ENCODE results near the gene ITGAD.
"Not testable (repeated sequence)": the region's sequence is repeated elsewhere in the genome, so short reads cannot be mapped to it uniquely, and the experiment has no call there.

Gene ITGAD

GRCh38 chr16:31435341-31436220 lies 42.4 kb downstream of the ITGAD start:
- DNase-seq: no peak

DNA sequence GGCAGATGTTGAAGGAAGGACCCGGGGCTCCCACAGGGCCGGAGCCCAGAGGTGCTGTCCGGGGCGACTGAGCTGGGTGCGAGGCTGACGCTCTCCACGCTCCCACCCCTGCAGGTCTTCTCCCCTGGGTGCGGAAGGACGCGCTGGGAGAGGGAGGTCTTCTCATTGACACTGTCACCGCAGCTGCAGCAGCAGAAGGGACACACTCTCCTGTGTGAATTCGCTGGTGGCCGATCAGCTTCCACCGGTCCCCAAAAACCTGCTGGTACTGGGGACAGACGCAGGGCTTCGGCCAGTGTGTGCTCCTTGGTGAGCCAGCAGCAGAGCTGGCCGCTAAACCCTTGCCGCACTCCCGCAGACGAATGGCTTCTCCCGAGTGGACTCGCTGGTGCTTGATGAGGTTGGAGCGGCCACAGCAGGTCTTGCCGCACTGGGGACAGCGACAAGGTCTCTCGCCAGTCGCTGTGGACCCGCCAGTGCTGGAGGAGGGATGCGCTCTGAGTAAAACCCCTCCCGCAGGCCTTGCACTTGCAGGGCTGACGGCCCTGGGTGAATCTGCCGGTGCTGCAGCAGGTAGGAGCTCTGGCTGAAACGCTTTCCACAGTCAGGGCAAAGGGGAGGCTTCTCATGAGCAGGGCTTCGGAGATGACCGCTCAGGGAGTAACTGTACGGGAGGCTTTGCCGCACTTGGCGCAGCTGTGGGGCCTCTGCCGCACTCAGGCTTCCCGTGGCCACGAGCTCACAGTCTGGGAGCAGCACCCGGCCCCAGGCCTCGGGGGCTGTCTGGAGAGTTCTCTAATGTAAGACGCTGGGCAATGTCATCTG lies 43.3 kb downstream of the ITGAD start:
- DNase-seq: no peak

- no peak for DNase-seq
Measured at GRCh38 chr16:31438414-31438813, 45.3 kb downstream of the ITGAD start.

GRCh38 chr16:31439023-31439422 lies 45.9 kb downstream of the ITGAD start:
- not testable (repeated sequence) for DNase-seq

- no peak for DNase-seq
Measured at GRCh38 chr16:31439519-31439918, 46.4 kb downstream of the ITGAD start.

GRCh38 chr16:31440516-31441184 lies 47.5 kb downstream of the ITGAD start:
- DNase-seq: no peak

- no peak for DNase-seq
Measured at GRCh38 chr16:31441956-31442355, 48.8 kb downstream of the ITGAD start.

DNA sequence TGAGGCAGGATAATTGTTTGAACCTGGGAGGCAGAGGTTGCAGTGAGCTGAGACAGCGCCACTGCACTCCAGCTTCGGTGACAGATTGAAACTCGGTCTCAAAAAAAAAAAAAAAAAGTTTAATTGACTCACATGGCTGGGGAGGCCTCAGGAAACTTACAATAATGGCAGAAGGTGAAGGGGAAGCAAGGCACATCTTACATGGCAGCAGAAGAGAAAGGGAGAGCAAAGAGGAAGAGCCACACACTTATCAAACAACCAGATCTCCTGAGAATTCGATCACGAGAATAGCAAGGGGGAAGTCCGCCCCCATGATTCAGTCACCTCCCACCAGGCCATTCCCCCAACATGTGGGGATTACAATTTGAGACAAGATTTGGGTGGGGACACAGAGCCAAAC lies 52.8 kb downstream of the ITGAD start:
- DNase-seq: not testable (repeated sequence)

DNA sequence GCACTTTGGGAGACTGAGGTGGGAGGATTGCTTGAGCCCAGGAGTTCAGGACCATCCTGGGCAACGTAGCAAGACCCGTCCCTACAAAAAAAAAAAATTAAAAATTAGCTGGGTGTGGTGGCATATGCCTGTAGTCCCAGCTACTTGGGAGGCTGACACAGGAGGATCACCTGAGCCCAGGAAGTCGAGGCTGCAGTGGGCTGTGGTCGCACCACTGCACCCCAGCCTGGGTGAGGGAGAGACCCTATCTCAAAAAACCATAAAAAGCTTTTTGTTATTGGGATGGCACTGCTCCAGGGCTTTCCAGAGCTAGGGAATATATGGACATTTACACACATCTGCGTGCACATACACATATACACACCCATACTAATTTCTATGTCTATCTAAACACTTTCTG lies 58.1 kb downstream of the ITGAD start:
- no peak for DNase-seq

DNA sequence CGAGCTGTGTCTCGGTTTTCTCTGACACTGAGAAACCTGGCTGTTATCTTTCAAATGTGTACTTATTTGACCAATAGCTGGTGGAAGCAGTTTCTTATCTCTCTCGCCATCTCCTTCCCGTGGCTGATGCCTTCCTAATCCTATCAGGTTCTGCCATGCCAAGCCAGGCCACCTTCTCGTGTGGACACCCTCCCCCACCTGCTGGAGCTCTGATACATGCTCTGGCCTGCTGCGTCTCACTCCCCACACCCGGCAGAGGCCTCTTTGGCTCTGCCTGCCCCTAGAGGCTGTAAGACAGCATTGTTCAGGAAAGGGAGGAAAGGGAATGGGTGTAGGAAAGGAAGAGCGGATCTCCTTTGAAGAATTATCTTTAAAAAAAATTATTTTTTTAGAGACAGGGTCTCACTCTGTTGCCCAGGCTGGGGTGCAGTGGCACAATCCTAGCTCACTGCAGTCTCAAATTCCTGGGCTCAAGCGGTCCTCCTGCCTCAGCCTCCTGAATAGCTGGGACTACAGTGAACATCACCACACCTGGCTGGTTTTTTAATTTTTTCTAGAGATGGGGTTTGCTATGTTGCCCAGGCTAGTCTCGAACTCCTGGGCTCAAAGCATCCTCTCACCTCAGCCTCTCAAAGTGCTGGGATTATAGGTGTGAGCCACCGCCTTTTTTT lies 58.7 kb downstream of the ITGAD start:
- DNase-seq: peak; percentile 83

- no peak for DNase-seq
Measured at GRCh38 chr16:31452631-31453106, 59.5 kb downstream of the ITGAD start.

- DNase-seq: peak; percentile 38
Measured at GRCh38 chr16:31453255-31454204, 60.4 kb downstream of the ITGAD start.

DNA sequence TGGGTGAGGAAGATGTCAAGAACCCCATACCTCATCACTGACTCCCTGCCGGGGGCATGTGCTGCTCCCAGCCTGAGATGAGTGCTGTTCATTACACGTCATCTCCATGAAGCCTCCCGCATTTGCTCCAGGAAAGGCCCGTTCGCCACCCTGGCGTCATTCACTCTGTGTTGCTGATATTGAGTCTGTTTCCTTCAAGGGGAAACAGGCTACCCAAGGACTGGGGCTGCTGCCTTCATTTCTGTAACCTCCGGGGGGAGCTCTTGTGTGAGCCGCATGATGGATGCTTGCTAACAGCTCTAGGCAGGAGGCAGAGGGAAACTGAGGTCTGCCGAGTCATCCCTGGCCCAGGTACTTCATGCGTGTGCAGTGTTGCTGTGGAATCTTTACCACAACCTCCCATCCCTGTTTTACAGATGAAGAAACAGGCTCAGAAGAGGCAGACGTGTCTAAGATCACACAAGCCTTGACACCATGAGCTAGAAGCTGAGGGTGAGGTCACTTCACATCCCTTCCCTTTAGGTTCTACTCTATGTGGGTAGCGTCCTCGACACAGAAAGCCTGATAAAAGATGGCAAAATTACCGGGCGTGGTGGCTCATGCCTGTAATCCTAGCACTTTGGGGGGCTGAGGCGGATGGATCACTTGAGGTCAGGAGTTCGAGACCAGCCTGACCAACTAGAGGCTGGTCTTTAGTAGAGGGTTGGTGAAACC lies 62.6 kb downstream of the ITGAD start:
- DNase-seq: no peak

GRCh38 chr16:31456988-31457360 lies 63.8 kb downstream of the ITGAD start:
- no peak for DNase-seq

DNA sequence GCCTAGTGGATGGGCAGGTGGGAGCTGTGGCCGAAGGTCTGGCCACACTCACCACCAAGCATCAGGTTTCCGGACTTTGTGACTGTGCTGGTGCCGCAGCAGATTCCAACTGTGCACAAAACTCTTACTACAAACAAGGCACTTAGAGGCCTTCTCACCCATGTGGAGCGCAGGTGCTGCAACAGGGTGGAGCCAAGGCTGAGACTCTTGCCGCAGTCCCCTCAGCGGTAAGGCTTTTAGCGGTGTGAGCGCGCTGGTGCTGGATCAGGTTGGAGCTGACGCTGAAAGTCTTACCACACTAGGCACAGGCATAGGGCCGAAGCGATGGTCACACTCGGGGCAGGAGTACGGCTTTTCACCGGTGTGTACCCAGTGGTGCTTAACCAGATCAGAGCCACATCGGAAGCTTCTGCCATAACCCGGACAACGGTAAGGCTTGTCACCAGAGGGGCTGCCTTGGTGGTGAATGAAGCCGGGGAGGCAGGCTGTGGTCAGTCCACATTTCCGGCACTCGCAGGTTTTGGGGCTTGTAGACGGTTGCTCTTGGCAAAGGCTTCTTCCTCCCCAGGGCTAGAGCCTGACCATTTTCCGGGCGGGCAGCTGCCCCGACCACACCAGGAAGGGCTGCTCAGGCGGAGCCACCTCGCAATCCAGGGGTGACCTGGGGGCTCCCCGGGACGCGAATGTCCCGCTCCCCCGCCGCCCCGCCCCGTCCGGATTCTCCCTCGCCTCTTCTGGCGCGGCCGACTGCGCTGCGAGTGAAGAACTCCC lies 65.1 kb downstream of the ITGAD start:
- DNase-seq: peak; percentile 94

DNA sequence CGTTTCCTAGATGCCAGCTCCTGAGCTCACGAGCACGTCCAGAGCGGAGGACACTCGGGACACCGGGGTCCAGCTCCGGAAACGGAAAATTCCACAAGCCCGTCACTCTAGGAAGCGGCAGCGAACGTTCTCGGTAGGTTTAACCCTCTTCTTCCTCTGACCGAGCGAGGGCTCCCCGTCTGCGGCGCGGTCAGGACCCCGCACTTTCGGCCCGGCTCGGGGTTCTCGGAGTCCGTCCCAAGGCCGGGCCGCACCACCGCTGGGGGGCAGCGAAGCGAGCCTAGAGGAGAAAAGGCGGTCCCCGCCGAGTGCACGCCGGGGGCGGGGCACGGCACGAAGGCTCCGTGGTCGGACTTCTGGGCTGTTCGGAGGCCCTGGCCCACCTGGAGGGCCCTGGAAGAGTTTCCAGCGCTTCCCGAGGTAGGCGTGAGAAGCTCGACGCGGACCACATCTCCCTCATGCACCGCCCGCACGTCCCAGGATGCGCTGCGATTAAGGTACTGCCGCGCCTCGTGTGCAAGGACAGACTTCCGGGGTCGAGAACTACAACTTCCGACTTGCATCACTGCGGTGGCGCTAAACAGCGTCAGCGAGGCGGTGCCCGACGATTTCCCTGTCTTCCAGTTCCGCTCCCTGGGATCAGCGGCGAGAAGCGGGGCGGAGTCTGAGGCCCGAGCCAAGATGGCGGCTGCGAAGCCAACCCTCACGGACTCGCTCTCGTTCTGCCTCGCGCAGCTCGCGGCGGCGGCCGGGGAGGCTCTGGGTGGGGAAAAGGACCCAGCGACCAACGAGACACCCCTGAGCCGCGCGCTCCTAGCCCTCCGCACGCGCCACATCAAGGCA lies 65.9 kb downstream of the ITGAD start, which contains the start of gene ARMC5:
TSS of gene ARMC5 (plus strand) at position 658 of the 843 bp plus-strand sequence. CDS start at position 682, 24 bp downstream.
- peak; percentile 99 for DNase-seq

DNA sequence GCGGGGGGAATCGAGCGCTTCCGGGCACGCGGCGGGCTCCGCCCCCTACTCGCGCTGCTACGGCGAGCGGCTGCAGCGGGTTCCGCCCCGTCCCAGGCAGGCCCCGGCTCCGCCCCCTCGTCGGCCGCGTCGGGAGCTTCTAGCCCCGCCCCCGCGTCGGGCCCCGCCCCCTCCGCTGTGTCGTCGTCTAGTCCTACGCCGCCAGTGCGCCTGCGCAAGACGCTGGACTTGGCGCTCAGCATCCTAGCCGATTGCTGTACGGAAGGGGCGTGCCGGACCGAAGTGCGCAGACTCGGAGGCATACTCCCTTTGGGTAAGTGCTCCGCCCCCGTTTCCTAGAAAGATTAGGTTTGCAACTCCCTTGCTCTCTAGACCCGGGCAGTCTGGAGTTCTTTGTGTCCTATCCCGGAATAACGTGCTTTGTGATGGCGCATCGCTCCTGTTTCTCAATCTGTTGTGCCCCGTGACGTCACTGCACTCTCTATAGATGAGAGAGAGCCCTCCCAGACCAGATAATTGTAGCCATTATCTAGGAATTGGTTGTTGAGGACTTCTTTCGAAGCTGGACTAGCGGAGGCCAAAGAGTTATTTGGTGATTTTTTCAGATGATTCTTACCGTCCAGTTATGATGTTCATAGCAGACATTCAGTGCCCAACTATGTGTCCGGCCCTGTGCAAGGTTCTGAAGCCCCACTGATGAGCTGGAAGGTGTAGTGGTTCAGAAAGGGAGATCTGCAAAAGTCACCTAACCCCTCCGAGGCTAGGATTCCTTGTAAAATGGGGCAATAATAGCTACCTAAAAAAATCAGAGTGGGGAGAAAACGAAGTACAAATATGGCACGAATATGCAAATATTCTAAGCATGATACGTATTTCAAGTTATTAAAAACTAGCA lies 66.8 kb downstream of the ITGAD start:
- DNase-seq: peak; percentile 100

DNA sequence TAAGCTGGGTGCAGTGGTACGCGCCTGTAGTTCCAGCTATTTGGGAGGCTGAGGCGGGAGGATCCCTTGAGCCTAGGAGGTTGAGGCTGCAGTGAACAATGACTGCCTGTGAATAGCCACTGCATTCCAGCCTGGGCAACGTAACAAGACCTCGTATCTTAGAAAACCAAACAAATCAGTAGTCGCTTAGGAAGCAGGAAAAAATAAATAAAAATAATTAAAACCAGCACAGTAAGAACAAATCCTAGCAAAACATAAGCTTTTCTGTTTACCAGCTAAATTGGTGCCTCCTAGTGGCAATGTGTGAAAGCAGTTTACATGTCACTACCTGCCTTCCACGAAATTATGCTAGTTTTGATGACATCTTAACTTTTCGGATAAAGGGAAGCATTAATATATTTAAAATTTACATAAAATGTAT lies 67.5 kb downstream of the ITGAD start:
- peak; percentile 61 for DNase-seq

Measured in RPMI8226 (cell line).